G401.6 (cell line): Measurements from ENCODE around the gene SALL3.

Experiments used
- FAIRE-seq: peaks from 2 replicates; lab custom pipeline; 2012; peaks lifted over from hg19 to GRCh38; lab: Jason Lieb, UNC

Gene SALL3

DNA sequence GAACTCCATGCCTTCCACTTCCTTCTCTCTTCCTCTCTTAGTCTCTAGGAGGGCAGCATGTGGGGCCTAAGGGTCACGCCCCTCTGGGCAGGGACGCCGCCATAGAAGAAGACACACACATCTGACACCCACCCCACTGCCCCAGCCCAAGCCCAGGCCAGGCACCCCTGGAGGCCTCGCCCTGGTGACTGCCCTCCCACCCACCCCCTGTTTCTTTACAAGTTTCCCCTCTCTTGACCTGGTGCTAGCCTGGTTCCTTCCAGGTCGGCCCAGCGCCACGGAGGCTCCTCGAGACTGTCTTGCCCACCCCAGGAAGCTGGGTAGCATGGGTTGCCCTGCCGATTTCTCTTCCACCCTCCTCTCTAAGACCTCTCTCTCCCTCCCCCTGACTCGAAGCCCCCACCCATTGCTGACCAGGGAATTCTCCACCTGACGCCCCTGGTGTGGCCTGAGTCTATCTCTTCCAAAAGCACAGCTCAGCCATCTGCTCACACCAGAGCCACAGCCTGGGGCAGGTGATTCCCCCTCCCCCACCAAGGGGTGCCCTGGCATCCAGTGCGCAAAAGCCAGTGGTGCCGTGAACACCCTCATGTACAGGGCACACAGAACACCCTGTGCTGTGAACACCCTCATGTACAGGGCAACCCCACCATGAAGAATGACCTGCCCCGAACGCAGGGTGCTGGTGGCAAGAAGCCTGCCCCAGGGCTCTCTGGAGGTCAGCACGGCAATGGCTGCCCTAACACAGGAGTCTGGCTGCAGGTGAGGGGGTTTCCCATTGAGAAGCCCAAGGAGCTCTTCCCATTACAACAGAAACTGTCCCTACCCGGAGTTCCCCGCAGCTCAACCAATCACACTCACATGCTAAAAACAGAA is 13.5 kb upstream of the SALL3 start:
- no peak for FAIRE-seq

DNA sequence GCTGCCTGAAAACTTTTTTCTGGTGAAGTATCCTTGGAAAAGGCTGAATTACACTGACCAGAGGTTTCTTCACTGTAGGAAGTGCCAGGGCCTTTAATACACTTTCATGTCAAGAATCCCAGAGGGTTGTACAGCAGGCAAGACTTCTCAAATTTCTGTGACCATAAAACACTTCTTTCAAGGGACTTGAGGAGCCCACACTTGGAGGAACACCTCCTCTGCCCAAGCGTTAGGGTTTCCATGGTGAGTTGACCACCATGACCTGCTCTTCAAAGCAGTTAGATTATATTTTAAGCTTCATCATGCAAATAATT is 12.9 kb upstream of the SALL3 start:
- FAIRE-seq, result no peak

DNA sequence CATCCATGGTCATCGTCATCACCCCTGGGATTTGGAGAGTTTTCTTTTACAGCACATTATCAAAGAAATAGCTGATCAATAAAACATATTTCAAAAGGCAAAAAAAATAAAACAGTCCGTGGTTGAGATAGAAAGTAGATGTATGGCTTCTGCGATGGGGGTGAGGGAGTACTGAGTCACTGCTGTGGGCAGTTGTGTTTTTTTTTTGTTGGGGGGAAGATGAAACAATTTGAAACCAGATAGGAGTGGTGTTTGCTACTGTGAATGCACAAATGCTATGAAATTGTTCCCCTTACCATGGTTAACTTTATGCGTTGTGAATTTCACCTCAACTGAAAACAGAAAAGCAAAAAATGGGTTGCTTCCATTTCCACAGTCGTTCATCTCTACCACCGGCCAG is 11.9 kb upstream of the SALL3 start:
- FAIRE-seq, result no peak

DNA sequence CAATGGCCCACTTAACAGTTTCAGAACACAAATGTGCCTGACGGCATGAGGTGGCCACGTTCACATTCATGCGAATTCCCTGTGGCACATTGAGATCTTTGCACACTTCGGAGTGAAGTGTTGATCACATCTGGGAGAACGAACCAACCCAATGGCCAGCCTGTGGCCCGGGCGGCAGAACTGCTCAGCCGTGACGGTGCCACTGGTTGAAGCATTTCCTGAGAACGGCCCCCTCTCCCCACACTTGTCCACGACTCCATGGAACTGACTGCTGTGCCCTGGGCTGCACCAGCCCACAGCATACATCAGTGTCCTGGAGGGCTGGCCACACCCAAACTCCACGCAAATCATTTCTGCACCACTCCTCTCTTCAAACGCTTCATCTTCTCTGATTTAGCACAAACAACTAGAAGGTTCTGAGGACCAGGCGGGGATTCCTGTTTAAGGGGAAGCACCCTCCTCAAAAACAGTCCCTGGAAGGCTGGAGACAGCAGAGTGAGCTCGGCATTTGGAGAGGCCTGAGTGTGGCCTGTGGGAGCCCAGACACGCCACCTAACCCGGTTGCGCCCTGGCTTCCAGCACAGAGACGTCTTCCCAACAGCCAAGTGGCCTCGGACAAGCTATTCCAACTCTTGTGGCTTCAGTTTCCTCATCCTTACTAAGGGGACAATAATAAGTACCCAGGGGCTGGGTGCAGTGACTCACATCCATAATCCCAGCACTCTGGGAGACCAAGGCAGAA is 9.9 kb upstream of the SALL3 start:
- FAIRE-seq, result no peak

DNA sequence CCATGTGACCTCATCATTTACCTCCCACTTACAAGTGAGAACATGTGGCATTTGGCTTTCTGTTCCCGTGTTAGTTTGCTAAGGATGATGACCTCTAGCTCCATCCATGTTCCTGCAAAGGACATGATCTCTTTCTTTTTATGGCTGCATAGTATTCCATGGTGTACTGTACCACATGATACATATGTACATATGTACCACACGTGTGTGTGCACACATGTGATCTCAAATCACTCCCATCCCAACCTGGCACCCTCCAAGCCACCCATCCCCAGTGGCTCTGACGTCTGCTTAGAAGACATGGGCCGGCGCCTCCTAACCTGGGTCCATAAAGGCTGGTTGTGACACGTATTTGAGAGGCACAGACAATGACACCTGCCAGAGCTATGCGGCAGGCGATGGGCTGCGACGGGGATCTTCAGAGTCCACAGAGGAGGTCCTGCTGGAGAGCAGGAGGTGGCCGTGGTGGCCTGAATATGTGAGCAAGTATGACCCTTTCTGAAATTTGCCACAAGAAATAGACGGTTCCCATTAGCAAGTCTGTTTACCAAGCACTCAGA is 8.8 kb upstream of the SALL3 start:
- FAIRE-seq, result no peak

DNA sequence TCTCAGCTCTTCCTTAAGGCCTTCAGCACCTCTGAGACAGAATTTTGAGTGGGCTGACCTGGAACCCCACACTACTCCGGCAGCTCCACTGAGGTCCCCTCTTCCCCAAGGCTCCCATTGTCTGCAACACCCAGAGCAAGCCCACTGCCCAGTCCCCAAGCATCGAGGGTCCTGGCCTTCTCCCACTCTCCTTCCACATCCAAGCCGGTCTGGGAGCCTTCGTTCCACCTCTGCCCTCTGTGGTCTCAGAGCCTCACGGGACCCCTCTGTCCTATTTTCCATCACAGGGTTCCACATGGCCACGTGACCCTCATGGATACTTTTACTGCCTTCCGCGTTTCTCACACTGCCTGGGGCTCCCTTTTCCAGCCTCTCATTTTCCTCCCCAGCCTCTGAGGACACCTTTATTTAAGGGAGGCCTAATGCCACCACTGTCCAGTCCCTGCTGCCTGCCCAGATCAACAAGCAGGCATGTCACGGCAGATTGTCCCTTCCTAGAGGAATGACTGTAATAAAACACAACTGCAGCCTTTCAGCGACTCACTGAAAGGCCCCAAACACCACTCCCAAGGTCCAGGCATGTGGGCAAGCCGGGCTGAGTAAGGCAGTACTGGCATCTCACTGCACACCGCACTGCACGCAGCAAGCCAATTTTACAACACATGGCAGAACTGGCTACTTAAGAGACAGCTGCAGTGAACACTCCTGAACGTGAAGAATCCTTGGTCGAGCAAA is 7.9 kb upstream of the SALL3 start:
- FAIRE-seq, result no peak

DNA sequence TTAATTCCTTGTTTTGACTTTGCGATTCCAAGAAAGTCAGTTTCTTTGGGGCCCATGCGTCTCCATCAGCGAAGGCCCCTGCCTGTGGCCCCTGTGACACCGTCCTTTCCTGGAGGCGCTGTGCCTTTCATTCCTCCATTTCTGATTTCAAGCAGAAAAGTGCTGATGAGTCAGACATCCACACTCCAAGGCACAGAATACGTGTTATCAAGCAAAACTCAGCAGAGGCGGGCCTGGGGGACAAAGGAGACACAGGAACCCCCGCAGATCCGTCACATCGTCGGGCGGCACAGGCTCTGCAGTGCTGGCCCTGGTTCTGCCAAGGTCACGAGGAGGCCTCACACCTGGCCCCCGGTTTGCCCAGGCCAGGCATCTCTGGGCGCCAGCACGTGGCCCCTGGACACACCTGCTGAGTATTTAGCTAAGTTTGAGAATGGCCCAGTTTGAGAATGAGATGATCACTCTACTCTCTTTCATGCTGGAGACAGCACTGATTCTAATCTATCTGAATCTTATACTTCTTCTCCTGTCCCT is 7.2 kb upstream of the SALL3 start:
- FAIRE-seq, result no peak

DNA sequence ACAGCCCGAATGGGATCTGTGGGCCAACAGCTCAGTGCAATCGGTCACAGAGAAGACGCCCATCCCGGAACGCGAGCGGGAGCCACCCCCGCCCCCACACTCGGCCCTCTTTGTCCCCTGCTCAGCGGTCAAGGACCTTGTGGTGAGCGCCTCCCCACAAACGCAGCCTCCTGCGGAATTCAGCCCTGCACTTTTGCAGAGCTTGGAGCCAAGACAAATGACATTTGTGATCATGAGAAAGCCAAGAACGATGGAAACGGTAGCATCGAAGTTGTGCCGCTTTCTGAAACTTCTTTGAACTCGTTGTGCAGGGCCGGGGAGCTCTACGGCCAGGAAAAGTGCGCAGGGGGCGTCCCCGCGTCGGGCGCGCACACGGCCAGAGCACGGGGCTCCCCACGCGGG is 6.7 kb upstream of the SALL3 start:
- no peak for FAIRE-seq

DNA sequence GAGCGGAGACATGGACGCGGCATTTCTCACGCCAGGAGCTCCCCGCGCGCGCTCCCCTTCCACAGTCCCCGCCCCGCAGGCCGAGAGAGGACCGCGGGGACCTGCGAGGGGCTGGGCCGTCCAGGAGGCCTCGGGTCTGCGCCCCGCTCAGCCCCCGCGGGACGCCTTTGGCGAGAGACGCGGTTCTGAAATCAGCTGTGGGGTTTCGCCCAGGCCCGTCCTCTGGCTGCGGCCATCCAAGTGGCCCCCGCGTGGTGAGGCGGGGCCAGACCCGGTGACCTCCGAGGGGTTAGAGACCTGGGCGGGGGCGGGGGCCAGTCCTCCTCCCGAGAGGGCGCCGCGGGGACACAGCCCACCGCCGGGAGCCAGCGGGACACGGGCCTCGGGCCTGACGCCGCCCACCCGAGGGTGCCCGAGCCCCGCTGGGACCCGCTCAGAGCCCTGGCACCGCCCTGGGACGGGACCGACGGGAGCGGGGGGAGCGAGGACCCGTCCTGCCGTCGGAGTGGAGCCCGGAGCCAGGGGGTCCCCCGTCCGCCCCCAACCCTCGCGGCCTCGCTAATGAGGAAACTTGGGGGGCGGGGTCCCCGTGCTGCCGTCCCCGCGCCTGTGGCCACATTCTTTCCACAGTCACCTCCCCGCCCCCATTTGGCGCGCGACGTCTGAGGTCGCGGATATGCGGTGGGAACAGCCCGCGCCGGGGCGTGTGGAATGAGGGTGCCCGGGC is 6.1 kb upstream of the SALL3 start:
- FAIRE-seq, result no peak

DNA sequence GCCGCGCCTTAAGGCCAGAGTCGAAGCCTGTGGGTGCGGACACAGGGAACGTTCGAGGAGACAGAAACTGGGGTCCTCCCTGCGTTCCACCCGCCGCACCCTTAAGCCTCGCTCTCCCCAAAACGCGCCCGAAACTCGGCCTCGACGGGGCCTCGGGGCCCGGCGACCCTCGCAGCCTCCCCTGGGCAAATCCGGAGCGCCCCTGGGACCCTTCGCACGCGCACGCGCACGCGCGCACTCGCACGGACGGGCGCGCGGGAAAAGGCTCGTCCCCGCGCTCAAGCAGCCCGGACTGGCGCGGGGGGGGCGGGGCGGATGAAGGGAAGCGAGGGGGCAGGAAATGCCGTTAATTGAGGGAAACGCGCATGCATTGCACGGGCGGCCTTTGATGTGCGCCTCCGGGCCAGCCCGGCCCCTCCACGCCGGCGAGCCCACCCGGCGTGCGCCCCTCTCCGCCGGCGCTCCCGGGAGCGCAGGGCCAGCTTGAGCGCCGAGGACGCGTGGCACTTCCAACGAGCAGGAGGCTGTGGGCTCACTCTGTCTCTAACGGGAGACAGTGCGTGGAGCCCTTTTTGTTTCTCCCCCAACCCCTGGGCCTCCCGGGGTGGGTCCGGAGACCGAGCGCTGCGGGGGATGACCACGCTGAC is 5.4 kb upstream of the SALL3 start:
- no peak for FAIRE-seq

DNA sequence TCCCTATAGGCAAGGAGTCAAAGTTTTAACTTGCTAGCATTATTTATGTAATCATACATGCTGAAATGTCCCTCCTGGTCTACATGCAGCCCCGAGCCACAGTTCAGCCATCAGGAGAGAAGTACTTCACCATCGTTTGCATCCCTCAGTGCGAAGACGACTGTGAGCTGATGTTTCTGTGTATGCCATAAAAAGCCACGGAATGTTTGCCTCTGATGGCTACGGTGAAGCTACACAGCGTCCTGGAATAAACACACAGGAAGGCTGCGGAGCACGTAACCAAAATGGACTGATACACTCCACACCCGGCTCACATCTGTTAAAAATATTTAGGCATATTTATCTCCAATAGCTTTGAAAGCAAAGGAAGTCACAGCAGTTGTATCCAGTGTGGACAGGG is 4.3 kb upstream of the SALL3 start:
- no peak for FAIRE-seq

DNA sequence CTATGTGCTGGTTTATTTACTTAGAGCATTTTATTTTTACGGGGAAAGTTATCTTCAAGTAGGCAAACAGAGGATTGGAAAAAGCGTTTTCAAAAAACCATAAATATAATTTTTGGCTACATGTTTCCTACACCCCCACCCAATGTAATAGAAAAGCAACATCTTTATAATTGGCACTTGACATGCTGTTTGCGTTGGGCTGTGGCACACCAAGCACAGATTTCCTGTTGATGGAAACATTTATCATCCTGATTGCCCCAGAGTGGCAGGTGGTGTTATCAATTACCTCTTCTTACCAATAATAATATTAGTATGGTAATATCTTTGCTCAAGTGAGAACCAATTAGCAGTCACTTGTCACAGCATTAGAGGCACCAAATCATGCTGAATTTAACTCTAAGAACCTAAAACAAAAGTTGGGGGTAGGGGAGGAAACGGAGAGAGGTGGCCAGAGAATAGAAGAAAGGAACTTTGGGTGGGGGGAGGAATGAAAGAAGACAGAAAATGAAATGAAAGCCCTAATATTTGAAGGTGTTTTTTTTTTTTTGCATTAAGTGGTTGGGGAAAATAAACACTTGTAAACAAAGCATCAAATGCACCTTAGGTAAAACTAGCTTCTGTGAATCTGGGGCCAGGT is 3.8 kb upstream of the SALL3 start:
- FAIRE-seq, result no peak

DNA sequence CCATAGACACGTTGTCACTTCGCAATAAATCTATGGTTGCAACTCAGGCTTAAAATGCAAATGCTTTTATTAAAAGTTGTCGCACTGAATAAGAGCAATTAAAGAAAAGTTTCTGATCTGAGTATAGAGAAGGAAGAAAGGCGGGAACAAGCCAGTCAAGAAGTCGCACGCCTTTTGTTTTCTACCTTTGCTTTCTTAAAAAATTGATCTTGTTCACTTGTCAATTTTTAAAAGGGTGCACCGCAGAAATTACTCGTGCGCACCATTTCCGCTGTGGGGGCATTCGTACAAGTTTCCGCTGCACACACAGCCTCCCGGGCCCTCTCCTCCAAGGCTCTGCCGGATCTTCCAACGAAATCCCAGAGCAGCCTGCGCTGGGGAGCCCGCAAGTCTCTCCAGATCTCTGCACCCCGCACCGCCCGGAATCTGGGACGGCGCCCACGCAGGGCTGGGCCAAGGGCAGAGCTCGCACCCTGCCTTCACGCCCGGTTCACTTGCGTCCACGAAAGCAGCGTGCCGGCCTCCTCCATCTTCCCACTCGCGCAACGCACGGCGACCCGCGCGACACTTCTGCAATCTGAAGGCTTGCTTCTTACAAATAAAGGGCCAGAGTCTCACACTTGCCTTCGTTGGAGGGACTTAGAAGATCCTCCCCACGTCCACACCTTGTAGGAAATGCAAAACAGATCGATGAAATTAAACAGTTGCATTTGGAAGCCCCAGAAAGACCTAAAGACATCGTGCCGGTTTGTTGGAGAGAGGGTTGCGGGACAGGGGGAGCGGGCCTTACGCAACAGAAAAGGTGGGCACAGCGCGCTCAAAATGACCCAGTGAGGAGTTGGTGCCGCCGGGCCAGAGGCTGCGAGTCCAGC is 2.6 kb upstream of the SALL3 start:
- no peak for FAIRE-seq

DNA sequence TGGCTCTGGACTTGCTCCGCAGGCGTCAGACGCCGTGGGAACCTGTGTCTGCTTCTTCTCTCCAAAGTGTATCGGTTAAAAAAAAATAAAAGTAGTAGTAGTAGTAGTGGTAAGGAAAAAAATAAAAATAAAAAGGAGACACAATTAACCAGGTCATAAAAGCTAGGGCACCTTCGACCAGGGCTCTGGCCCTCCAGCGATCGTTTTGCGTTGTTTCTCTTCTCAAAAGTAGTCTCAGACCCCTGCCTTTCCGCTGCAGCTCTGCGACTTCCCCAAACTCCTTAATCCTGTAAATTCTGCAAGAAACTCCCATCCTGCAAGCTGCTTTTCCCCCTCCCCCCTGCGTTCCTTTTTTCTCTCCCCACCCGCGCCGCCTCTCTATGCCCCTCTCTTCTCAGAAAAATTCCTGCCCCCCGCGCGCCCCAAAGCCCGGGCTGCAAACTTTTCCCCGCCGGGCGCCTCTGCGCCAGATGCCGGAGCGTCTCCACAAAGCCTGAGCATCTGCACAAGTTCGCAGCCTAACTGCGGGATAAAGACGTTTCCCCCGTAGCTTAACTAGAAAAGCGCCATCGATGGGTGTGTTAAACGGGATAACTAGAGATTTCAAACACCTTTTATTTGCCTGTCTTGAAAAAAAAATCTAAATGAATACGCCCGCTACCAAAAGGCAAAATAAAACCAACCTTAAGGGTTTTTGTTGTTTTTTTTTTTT is 1.8 kb upstream of the SALL3 start:
- FAIRE-seq, result no peak

DNA sequence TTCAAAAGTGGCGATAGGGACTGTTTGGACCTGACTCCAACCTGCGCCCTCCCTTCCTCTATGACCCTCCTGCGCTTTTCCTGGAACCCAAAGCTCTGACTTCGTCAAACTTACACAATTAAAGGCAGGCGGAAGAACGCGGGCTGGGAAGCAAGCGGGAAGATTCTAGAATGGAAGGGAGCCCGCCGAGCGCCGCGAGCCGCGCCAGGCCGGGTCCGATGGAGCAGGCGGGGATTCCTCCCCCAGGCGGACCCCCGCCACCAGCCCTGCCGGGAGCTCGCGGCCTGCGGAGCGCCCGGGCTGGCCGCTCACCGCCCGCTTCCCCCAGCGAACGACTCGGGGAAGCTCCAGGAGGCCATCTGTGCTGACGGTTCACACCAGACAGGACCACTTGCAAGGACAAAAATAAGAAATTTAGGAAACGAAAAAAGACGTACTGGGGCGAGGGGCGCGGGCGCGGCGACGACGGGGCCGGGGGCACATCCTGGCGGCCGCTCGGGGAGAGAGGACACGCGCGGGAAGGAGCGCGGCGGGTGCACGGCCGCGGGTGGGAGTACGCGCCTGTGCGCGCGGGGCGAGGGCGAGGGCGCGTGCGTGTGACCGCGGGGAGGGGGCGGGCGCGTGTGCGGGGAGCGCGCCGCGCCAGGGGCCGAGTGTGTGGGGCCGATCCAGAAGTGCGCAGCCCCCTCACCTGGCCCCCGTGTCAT is 1.1 kb upstream of the SALL3 start:
- FAIRE-seq, result no peak

DNA sequence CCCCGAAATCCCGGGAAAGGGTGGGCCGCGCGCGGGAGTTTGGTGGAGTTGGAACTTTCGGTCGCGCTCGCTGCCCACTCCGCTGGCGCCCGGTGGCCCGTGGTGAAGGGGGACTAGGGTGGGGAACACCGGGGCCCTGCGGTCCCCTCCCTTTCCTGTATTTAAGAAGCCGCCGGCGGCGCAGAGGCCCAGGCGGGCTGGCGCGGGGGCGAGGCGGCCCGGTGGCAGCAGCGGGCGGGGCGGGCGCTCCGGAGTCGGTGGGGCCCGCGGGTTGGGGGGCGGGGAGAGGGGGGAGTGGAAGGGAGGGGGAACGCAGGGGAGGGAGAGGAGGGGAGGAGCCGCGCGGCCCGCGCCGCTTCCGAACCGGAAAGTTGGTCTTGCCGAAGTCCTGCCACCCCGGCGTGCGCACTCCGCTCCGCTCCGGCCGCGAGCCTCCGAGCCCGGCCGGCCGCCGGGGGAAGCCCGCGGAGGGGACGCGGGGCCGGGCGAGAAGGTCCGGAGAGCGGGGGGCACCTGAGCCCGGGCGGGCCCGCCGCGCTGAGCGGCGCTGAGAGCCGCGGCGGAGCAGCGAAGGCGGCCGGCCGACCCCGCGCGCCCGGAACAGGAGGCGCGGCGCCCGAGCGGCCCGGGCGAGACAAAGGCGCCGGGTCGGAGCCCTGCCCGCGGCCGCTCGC is 425 bp upstream of the SALL3 start:
- no peak for FAIRE-seq

DNA sequence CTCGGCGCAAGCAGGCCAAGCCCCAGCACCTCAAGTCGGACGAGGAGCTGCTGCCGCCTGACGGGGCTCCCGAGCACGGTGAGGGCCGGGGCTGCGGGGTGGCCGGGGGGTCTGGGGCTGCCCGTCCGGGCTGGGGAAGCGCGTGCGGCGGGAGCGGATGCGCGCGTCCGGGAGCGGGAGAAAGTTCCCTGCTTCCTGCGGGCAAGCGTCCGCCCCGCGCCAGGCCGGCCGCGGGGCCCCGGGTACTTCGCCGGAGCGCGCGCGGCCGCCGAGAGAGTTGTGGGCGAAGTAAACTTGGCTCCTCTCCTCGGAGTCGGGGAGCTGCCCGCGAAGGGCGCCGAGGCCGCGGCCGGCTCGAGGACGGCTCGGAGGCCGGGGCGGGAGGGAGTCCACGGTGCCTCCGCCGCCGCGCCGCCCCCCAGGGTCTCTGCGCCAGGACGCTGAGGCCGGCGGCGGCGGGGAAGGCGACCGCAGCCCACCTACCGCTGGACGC is 707 bp downstream of the SALL3 start:
- no peak for FAIRE-seq
